Fibroblast of gingiva (primary cell): ENCODE data around the gene RNF41.
"Not testable (repeated sequence)": the region's sequence is repeated elsewhere in the genome, so short reads cannot be mapped to it uniquely, and the experiment has no call there.

Source experiments
- DNase-seq: peaks from one replicate; pipeline ENCODE4 v3.0.0-alpha.2; 2011; ENCODE audit warnings: low read depth

RNF41 gene

DNA sequence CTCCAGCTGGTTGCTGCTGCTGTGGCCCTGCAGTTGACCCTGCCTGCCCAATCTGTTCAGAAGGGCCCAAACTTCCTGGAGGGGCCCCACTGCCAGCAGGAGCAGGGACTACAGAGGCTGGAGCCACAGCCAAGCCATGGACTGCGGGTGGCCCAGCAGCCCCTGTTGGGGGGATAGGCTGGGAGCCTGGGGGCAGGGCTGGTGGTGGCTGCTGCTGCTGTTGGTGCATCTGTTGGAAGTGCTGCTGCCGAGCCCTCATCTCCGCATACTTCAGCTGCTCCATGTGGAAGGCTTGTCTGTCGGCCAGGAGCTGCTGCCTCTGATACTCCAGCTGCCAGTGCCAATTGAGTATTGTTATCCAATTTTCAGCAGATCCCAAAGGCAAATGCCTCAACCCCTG lies 56.4 kb downstream of the RNF41 start:
- DNase-seq, result no peak

DNA sequence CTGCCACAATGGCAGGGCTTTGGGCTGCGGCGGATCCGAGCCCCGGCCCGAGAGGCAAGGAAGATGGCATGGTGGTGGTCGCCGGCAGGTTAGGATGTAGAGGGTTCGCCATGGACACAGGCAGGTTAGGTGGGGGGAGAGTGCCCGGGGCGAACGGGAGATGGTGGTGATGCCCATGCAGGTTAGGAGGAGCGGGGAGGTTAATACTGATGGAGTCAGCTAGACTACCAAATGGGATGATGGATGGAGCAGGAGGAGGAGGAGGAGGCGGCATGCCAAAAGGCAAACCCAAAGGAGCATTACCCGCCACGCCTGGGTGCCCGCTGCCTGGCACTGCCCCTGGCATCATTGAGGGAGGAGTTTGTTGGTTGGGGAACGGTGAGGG lies 57.4 kb downstream of the RNF41 start:
- DNase-seq, result no peak

DNA sequence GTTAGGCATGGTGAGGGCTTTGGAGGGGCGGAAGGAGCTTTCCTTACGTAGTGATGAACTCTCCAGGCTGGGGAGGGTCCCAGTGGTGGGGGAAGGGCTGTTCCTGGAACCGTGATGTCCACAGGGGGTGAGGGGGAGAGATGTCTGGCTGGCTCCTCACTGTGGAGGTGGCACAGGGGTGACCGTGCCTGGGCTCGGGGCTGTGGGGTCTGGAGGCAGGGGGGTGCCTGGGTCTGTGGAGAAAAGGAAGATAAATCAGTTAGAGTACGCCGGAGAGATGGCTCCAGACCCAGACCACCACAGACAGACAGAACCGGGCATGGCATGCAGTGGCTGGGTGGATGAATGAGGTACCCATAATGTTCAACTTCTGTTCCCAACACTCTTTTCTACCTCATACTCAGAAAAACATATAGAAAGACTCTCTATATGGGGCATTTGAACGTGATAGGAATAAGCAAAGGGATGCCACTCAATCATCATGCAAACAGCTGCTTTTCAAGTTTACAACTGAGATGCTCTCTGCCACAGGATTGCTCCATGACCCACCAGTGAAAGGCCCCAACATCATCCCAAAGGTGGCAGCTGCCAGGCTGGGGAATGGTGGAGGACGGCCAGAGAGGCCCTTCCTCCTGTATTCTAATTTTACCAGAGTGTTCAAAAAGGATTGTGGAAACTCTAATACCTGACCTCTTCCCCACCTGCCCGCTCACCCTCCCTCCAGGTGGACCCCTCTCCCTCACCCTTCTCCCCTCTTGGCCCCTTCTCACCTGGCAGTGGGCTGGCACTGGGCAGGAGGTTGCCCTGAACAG lies 58.0 kb downstream of the RNF41 start:
- no peak for DNase-seq

DNA sequence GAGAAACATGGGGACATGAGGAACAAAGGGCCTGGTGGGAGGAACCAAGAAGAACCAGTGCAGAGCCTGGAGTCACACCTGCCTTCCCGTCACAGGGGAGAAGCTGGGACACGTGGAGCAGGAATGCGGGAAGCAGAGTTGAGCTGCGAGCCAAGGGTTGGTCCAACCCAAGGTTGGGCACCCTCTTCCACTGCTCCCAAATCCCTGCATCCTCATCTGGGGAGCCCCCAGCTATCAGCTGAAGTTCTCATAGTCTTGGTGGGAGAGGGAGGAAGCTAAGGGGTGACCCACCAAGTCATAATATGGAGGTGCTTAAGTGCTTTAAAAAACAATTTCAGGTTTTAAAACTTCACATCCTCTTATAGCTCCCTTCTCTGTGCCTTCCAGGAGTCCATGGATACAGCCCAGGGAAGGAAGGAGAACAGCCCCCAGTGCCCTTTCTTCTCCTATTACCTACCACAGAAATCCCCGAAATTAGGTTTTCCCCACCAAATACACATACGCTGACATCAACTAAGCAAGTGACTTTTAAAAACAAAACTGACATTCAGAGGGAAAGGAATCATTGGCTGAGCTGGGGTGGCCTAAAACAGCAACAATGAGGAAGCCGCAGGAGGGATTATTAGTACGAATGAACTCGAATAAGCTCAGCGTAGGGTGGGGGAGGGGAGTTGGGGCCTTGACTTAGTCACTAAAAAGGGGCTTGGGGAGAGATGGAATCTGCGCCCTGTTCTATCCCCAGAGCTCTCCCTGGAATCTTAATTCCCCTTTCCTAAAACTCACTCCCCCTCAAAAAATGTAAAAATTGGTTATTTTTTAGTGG lies 59.0 kb downstream of the RNF41 start:
- DNase-seq, result no peak

DNA sequence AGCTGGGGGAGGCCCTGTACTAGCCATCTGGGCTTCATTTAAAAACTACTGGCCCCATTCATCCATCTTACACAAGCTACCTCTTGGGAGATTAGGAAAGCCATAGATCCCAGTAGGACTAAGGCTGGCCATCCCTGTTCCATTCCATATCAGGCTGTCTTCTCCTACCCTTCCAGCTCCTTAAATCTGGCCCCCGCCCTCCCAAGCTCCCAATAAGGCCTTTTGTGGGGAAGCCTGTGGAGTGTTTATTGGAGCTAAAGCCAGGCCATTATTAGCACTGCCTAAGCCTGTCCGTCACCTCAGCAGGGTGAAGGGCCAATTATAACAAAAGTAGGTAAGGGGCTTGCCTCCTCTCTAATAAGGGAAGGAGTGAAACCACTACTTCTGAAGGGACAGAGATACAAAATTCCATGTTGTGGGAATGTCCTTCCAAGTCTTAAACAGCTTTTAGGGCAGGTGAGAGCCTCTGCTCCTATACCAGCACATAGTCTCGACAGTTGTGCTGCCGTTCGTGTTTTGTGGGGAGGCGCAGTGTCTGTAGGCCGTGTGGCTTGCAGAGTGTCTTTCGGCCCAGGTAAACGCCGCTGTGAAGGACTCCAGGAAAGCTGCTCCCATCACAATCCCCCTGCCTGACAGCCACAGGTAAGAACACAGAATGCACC lies 59.9 kb downstream of the RNF41 start:
- no peak for DNase-seq

DNA sequence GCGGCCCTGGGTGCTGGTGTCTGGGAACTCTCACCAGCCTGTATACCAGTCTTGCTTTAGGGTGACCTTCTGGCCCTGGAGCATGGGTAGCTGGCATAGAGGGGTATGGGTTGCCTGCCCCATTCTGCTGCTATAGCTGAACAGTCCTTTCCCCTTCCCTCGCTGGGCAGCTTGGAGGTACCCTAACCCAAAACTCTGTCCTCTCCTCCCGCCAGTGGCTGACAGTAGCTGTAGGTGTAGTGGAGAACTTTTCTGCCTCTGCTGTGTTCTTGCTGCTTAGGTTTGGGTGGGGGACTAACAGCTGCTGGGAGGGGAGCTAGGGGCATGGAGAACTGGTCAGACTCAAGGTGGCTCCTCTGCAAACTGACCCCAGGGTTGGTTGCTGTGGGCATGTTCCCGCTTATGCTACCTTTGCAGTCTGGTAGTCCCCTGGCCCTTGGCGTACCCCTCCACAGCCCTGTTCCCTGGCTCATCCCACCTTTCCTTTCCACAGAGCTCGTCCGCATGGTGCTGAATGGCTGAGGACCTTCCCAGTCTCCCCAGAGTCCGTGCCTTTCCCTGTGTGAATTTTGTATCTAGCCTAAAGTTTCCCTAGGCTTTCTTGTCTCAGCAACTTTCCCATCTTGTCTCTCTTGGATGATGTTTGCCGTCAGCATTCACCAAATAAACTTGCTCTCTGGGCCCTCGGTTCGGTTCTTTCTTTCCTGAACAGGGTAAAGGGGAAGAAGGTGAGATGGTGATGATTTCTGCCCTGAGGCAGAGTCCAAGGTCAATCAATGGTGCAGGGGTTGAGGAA lies 60.6 kb downstream of the RNF41 start:
- DNase-seq, result no peak

DNA sequence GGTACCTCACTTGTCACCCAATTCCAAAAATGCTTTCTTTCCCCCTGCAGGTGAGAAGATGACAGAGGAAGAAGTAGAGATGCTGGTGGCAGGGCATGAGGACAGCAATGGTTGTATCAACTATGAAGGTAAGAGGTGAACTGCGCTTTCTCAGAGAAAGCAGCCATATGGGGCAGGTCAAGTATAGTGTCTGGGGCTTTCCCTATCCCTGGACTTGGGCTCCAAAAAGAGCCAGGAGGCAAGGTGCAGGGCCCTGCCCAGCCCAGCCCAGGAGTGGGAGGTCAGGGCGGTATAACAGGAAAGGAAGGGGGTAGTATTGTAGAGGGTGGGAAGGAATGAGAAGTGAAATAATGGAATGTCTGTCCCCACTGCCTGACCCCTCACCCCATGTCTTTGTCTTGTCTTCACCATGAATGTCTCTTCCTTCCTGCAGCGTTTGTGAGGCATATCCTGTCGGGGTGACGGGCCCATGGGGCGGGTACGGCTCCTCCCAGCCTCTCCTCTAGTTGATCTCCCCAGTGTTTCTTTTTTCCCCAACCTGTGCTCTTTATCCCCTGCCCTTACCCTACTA lies 61.4 kb downstream of the RNF41 start:
- no peak for DNase-seq

DNA sequence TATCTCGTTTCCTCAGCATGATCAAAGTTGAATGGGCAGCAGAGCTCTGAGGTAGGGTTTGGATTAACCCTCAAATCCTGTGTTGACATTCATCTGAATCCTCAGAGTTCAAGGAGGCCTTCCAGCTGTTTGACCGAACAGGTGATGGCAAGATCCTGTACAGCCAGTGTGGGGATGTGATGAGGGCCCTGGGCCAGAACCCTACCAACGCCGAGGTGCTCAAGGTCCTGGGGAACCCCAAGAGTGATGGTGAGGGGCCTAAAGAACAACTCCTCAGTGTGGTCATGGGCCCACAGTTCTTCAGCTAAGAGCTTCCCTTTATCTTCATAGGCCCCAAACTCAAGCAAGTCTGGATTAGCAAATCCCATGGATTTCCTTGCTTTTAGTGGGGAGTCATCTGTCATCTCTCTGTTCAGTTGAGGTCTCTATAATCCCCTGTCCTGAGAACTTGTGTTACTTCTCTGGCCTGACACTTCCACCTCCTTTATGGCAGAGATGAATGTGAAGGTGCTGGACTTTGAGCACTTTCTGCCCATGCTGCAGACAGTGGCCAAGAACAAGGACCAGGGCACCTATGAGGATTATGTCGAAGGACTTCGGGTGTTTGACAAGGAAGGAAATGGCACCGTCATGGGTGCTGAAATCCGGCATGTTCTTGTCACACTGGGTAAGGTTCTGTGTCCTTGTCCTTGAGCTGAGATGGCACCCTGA lies 62.1 kb downstream of the RNF41 start:
- no peak for DNase-seq

DNA sequence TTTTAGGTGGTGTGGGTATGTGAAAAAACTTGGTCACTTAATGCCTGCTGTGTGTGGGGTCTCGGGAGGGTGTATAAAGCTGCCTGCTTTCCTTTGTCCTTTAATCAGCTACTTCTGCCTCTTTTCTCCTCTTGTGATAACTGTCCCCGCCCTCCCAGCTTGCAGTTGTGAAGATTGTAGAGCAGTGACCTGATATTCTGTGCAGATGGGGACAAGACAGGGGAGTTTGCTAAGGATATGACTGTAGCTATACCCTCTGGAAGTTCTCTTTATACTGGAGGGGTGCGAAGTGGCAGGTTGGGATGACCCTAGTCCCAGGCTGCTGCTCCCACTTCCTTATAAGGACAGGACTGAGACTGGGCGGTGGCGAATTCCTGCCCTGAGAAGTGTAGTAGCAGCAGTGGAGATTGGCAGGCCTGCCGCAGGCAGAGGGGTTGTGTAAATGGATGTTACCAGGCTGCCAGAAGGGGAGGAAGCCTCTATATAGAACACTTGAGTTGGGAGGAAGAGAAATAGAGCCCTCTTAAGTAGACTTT lies 62.7 kb downstream of the RNF41 start:
- peak; percentile 82 for DNase-seq

DNA sequence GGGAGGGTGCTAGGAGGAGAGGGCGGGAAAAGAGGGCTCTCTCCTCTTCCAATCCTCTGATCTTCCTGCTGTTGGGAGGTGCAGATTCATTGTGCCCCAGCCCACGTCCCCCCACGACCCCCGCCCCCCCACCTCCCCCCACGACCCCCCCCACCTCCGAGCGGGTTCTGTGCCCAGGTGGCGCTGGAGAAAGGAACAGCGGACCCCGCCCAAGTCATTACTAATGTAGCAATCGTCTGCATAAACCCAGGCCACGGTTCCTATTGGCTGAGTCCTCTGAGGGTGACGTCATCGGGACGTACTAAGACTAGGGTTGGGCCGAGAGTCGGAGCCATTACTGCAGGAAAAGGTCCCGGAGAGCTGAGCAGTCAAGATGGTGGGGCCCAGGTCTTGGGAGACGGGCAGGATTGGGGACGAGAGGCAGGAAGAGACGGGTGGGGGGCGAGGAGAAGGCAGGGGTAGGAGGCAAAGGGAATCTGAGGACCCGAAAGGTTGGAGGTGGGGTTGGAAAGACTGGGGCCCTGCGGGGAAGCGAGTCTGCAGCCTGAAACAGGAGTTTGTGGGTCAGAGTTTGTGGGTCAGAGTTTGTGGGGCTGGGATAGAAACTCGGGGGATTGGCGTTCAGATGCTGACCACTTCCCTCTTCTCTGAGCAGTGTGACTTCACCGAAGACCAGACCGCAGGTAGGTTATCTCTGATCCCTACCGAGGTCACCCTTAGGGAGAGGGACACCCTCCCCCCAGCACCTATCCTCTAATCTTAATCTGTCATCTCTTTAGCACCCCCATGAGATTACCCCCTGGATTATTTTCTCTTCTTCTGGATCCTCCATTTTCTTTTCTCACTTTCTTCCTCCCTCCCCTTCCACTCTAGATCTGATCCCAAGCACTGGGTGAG lies 63.4 kb downstream of the RNF41 start, which contains the start of gene MYL6:
Gene MYL6, plus strand, starts transcription at position 331 of the 897 bp plus-strand sequence. Its CDS starts 43 bp downstream, at position 374.
- peak; percentile 97 for DNase-seq

DNA sequence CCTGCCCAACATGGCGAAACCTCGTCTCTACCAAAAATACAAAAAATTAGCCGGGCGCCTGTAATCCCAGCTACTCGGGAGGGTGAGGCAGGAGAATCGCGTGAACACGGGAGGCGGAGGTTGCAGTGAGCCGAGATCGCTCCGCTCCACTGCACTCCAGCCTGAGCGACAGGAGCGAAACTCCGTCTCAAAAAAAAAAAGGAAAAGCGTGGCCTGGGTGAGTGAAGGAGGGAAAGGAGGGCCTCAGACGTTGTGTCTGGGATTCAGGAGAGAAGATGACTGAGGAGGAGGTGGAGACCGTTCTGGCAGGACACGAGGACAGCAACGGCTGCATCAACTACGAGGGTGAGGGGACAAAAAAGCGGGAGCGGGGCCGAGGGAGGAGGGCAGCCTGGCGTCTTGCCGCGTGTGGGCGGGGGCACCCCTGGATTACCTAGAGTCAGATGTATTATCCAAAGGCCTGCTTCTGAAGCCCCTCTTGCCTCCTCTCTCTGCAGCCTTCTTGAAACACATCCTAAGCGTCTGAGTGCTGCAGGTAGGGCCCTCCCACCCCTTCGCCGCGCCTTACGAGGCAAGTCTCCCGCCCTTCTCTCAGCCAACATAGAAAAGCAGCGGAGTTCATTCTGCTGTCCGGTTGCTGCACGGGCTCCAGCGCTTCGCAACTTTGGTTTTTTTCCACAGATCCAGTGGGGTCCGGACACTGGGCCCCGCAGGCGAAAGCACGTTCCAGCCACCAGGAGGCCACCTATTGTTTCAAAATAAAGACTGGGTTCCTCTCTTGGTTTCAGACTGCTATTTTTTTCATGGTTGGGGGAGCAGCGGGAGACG lies 64.3 kb downstream of the RNF41 start:
- peak; percentile 85 for DNase-seq

DNA sequence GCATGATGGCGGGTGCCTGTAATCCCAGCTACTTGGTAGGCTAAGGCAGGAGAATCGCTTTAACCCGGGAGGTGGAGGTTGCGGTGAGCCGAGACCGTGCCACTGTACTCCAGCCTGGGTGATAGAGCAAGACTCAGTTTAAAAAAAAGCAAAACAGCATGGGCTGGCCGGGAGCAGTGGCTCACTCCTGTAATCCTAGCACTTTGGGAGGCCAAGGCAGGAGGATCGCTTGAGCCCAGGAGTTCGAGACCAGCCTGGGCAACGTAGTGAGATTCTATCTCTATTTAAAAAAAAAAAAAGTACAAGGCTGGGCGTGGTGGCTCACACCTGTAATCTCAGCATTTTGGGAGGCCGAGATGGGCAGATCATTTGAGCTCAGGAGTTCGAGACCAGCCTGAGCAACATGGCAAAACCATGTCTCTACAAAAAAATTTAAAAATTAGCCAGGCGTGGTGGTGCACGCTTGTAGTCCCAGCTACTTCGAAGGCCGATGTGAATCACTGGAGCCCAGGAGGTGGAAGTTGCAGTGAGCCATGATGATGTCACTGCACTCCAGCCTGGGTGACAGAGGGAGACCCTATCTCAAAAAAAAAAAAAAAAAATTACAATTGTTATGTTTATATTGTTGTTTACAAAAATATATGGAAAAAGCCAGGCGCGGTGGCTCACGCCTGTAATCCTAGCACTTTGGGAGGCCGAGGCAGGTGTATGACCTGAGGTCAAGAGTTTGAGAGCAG lies 65.1 kb downstream of the RNF41 start:
- not testable (repeated sequence) for DNase-seq

DNA sequence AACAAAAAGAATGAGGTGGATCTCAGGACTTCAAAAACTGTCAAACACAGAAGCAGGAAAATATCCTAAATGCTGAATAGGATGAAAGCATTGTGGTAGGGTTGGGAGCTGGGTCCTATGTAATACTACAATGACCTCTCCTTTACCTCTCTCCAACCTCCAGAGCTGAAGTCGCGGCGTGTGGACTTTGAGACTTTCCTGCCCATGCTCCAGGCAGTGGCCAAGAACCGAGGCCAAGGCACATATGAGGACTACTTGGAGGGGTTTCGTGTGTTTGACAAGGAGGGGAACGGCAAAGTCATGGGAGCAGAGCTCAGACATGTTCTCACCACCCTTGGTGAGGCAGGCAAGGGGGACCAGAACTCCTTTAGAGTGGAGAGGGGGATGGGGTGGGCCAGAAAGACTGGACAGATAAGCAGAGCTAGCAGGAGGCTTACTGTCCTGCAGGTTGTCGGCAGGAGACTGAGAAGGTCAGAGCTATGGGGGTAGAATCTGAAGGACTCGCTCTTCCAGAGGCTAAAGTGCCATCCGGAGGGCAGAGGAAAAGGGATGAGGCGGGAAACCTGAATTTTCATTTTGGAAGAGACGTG lies 66.4 kb downstream of the RNF41 start:
- no peak for DNase-seq

DNA sequence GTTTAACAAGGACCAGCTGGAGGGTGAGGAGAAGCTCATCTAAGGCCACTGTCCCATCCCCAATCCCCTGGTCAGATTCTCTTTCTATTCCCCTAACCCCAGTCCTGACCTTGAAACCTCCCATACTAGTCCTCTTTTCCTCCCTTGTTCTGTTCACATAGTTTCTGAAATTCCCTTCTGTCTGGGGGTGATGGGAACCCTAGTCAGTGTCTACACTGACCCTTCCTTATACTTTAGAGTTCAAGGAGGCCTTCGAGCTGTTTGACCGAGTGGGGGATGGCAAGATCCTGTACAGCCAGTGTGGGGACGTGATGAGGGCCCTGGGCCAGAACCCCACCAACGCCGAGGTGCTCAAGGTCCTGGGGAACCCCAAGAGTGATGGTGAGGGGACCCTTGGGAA lies 66.9 kb downstream of the RNF41 start:
- DNase-seq, result no peak

DNA sequence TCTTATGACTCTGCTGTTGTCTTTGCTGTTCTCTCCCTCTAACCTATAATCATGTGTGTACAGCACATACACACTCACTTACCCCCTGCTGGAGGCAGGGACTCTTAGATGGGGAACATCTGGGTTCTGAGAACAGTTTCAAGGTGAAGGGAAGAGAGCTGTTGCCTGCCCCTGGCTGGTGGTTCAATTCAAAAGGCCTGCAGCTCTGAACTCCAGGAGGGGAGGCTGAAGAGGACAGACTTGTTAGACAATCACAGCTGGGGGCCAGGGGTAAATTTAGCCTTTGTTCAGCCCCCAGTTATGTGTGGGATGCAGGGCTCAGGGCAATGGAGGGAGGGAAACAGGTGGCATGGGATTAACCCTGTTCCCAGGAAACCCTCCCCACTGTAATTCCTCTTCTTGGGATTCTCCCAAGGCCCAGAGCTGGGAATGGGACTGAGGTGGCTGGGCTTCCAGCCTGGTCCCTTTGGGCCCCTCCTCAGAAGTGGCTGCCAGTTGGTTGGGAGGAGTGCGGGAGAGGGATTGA lies 67.4 kb downstream of the RNF41 start:
- no peak for DNase-seq

DNA sequence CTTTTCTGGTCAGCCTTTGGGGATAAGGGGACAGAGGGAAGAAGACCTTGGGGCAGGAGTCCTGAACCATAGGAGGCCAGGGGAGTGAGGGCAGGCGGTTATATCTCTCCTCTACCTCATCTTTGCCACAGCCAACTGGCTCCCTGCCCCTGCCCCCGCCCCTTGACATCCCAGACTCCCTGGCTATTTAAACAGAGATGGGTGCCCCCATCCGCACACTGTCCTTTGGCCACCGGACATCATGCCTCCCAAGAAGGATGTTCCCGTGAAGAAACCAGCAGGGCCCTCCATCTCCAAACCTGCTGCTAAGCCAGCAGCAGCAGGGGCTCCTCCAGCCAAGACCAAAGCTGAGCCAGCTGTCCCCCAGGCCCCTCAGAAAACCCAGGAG lies 68.0 kb downstream of the RNF41 start:
- DNase-seq, result no peak
